ENCODE data around the gene ZNF14. TPM values are rescaled to one million over a fixed set of nuclear protein-coding genes. Genes with fewer than 3 reads are reported as not detected.
"Not testable (repeated sequence)": the region's sequence is repeated elsewhere in the genome, so short reads cannot be mapped to it uniquely, and the experiment has no call there.

ZNF14 gene
- total and polyA plus RNA-seq, 2 experiments from 2014 or later, result 4.6 to 7.3 TPM

GRCh38 chr19:19691683-19692082 is 41.2 kb downstream of the ZNF14 start:
- Histone ChIP-seq H3K27me3 (no peaks in the 10 kb centered on the region), H3K27ac (no peak overlapping the region), H3K4me1 (ENCODE audit: insufficient read depth) (no peaks in the 10 kb centered on the region), H3K4me2 (no peak overlapping the region), H4K20me1 (ENCODE audit: insufficient read depth, poor library complexity, severe bottlenecking) (no peaks in the 10 kb centered on the region), H3K4me3 (no peak overlapping the region), H3K79me2 (no peaks in the 10 kb centered on the region), H2AFZ (no peak overlapping the region), H3K9me2 (replicated peaks; ENCODE audit: insufficient read depth) (no peaks in the 10 kb centered on the region), H3K9me3 (ENCODE audit: low read depth) (no peaks in the 10 kb centered on the region), H3K36me3 (replicated peaks; ENCODE audit: insufficient read depth, low read depth) (no peaks in the 10 kb centered on the region)
- TF ChIP-seq EZH2phosphoT487 (IDR thresholded peaks at IDR 0.05; ENCODE audit: low read depth, severe bottlenecking, unreplicated experiment) (no peak), EZH2 (IDR thresholded peaks at IDR 0.05; ENCODE audit: borderline replicate concordance) (no peak), CTCF (IDR thresholded peaks at IDR 0.05; ENCODE audit: poor library complexity) (no peak)
- WGBS (ENCODE audit: low lambda C conversion rate, missing lambda C conversion rate), result 97% methylated on average over 10 of the region's 10 CpGs
- DNase-seq (ENCODE audit: low spot score), result no peak

DNA sequence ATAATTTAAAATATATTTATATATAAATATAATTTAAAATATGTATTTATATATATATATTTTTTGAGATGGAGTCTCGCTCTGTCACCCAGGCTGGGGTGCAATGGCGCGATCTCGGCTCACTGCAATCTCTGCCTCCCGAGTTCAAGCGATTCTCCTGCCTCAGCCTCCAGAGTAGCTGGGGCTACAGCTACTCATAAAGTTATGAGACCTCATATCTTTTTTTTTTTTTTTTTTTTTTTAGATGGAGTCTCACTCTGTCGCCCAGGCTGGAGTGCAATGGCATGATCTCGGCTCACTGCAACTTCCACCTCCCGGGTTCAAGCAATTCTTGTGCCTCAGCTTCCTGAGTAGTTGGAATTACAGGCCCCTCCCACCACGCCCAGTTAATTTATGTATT is 43.9 kb downstream of the ZNF14 start:
- not testable (repeated sequence) for H2AFZ ChIP-seq; H4K20me1 ChIP-seq (ENCODE audit: insufficient read depth, poor library complexity, severe bottlenecking); H3K4me2 ChIP-seq; H3K9me3 ChIP-seq (ENCODE audit: low read depth); H3K27ac ChIP-seq; H3K4me1 ChIP-seq (ENCODE audit: insufficient read depth); H3K4me3 ChIP-seq; H3K9me2 ChIP-seq (replicated peaks; ENCODE audit: insufficient read depth); H3K36me3 ChIP-seq (replicated peaks; ENCODE audit: insufficient read depth, low read depth); H3K79me2 ChIP-seq; H3K27me3 ChIP-seq; DNase-seq (ENCODE audit: low spot score)
- WGBS (ENCODE audit: low lambda C conversion rate, missing lambda C conversion rate), result 96% methylated on average over 10 of the region's 10 CpGs

GRCh38 chr19:19687090-19687489 is 45.8 kb downstream of the ZNF14 start:
- Histone ChIP-seq H2AFZ (no peak overlapping the region), H3K79me2 (no peaks in the 10 kb centered on the region), H3K4me3 (no peak overlapping the region), H3K9me3 (ENCODE audit: low read depth) (no peaks in the 10 kb centered on the region), H3K4me1 (ENCODE audit: insufficient read depth) (no peaks in the 10 kb centered on the region), H3K9me2 (replicated peaks; ENCODE audit: insufficient read depth) (no peaks in the 10 kb centered on the region), H3K4me2 (no peak overlapping the region), H4K20me1 (ENCODE audit: insufficient read depth, poor library complexity, severe bottlenecking) (no peaks in the 10 kb centered on the region), H3K36me3 (replicated peaks; ENCODE audit: insufficient read depth, low read depth) (no peaks in the 10 kb centered on the region), H3K27ac (no peak overlapping the region), H3K27me3 (no peaks in the 10 kb centered on the region)
- 100% methylated on average over 3 of the region's 3 CpGs for WGBS (ENCODE audit: low lambda C conversion rate, missing lambda C conversion rate)
- TF ChIP-seq CTCF (IDR thresholded peaks at IDR 0.05; ENCODE audit: poor library complexity) (no peak), EZH2phosphoT487 (IDR thresholded peaks at IDR 0.05; ENCODE audit: low read depth, severe bottlenecking, unreplicated experiment) (no peak), EZH2 (IDR thresholded peaks at IDR 0.05; ENCODE audit: borderline replicate concordance) (no peak)
- DNase-seq (ENCODE audit: low spot score), result no peak

DNA sequence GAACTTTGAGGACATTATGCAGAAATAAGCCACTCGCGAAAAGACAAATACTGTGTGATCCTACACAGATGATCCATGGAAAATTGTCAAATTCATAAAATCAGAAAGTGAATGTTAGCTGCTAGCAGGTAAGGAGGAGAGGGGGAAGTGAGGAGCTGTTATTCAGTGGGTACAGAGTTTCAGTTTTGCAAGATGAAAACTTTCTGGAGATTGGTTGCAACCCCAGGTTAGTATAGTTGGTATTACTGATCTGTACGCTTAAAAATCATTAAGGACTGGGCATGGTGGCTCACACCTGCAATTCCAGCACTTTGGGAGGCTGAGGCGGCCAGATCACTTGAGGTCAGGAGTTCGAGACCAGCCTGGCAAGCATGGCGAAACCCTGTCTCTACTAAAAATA is 46.3 kb downstream of the ZNF14 start:
- Histone ChIP-seq H3K4me1 (ENCODE audit: insufficient read depth) (no peaks in the 10 kb centered on the region), H3K9me3 (ENCODE audit: low read depth) (no peaks in the 10 kb centered on the region), H3K27ac (no peak overlapping the region), H3K9me2 (replicated peaks; ENCODE audit: insufficient read depth) (no peaks in the 10 kb centered on the region), H3K4me3 (no peak overlapping the region), H3K36me3 (replicated peaks; ENCODE audit: insufficient read depth, low read depth) (no peaks in the 10 kb centered on the region), H4K20me1 (ENCODE audit: insufficient read depth, poor library complexity, severe bottlenecking) (no peaks in the 10 kb centered on the region), H2AFZ (no peak overlapping the region), H3K79me2 (no peaks in the 10 kb centered on the region), H3K27me3 (no peaks in the 10 kb centered on the region), H3K4me2 (no peak overlapping the region)
- over 99% methylated on average over 6 of the region's 6 CpGs for WGBS (ENCODE audit: low lambda C conversion rate, missing lambda C conversion rate)
- TF ChIP-seq EZH2phosphoT487 (IDR thresholded peaks at IDR 0.05; ENCODE audit: low read depth, severe bottlenecking, unreplicated experiment) (no peak), CTCF (IDR thresholded peaks at IDR 0.05; ENCODE audit: poor library complexity) (no peak), EZH2 (IDR thresholded peaks at IDR 0.05; ENCODE audit: borderline replicate concordance) (no peak)
- no peak for DNase-seq (ENCODE audit: low spot score)

GRCh38 chr19:19686119-19686518 is 46.8 kb downstream of the ZNF14 start:
- not testable (repeated sequence) for H2AFZ ChIP-seq; H3K4me1 ChIP-seq (ENCODE audit: insufficient read depth); H3K79me2 ChIP-seq; H3K4me2 ChIP-seq; H4K20me1 ChIP-seq (ENCODE audit: insufficient read depth, poor library complexity, severe bottlenecking); DNase-seq (ENCODE audit: low spot score); H3K27ac ChIP-seq; H3K36me3 ChIP-seq (replicated peaks; ENCODE audit: insufficient read depth, low read depth); H3K9me2 ChIP-seq (replicated peaks; ENCODE audit: insufficient read depth); H3K9me3 ChIP-seq (ENCODE audit: low read depth); H3K4me3 ChIP-seq; H3K27me3 ChIP-seq
- 97% methylated on average over 15 of the region's 15 CpGs for WGBS (ENCODE audit: low lambda C conversion rate, missing lambda C conversion rate)

Data from hepatocyte (in vitro differentiated cells).